ENCODE measurements around the gene HSPA4L.

The HSPA4L gene

GRCh38 chr4:127759228-127759820 is 22.8 kb upstream of the HSPA4L start:
- TF ChIP-seq RARB (CRISPR knock-in tag; IDR thresholded peaks at IDR 0.05) (no peak), PPARA (CRISPR knock-in tag; IDR thresholded peaks at IDR 0.05; ENCODE audit: borderline replicate concordance) (no peak), SNAI2 (CRISPR knock-in tag; IDR thresholded peaks at IDR 0.05) (no peak), GLIS3 (CRISPR knock-in tag; IDR thresholded peaks at IDR 0.05) (no peak), TOX (CRISPR knock-in tag; IDR thresholded peaks at IDR 0.05; ENCODE audit: borderline replicate concordance) (no peak)
- no peak for ATAC-seq

GRCh38 chr4:127759893-127760292 is 22.2 kb upstream of the HSPA4L start:
- no peak for TF ChIP-seq RARB (CRISPR knock-in tag; IDR thresholded peaks at IDR 0.05)
- TF ChIP-seq PPARA (CRISPR knock-in tag; IDR thresholded peaks at IDR 0.05; ENCODE audit: borderline replicate concordance), result no peak
- no peak for TF ChIP-seq OSR1 (CRISPR knock-in tag; IDR thresholded peaks at IDR 0.05)
- no peak for TF ChIP-seq CSDC2 (CRISPR knock-in tag; IDR thresholded peaks at IDR 0.05)
- no peak for TF ChIP-seq SNAI2 (CRISPR knock-in tag; IDR thresholded peaks at IDR 0.05)
- TF ChIP-seq CREB5 (CRISPR knock-in tag; IDR thresholded peaks at IDR 0.05; ENCODE audit: low read depth), result no peak
- TF ChIP-seq ESRRG (CRISPR knock-in tag; IDR thresholded peaks at IDR 0.05), result no peak
- ATAC-seq, result no peak

- ATAC-seq, result no peak
- peak; percentile 64 for TF ChIP-seq TCF4 (CRISPR knock-in tag; IDR thresholded peaks at IDR 0.05; ENCODE audit: borderline replicate concordance)
- TF ChIP-seq PPARA (CRISPR knock-in tag; IDR thresholded peaks at IDR 0.05; ENCODE audit: borderline replicate concordance), result no peak
- TF ChIP-seq RARB (CRISPR knock-in tag; IDR thresholded peaks at IDR 0.05), result no peak
- peak; percentile 94 for TF ChIP-seq CREB5 (CRISPR knock-in tag; IDR thresholded peaks at IDR 0.05; ENCODE audit: low read depth)
- TF ChIP-seq ISL1 (CRISPR knock-in tag; IDR thresholded peaks at IDR 0.05), result peak; percentile 85
- no peak for TF ChIP-seq ZFP3 (CRISPR knock-in tag; IDR thresholded peaks at IDR 0.05)
- no peak for TF ChIP-seq ZNF565 (CRISPR knock-in tag; conservative IDR thresholded peaks at IDR 0.05; ENCODE audit: low read depth)
- 0 out of 2 replicates have a peak, but pooled peaks have one; percentile 35 for TF ChIP-seq PATZ1 (CRISPR knock-in tag; IDR thresholded peaks at IDR 0.05; ENCODE audit: borderline replicate concordance)
- TF ChIP-seq BACH2 (CRISPR knock-in tag; IDR thresholded peaks at IDR 0.05; ENCODE audit: borderline replicate concordance), result no peak
- no peak for TF ChIP-seq CSDC2 (CRISPR knock-in tag; IDR thresholded peaks at IDR 0.05)
- no peak for TF ChIP-seq POU6F1 (CRISPR knock-in tag; IDR thresholded peaks at IDR 0.05; ENCODE audit: borderline replicate concordance, low read depth)
- no peak for TF ChIP-seq GLIS3 (CRISPR knock-in tag; IDR thresholded peaks at IDR 0.05)
- TF ChIP-seq TSHZ2 (CRISPR knock-in tag; IDR thresholded peaks at IDR 0.05), result peak; percentile 83; the same call in 1 of the 2 replicates
- no peak for TF ChIP-seq TOX (CRISPR knock-in tag; IDR thresholded peaks at IDR 0.05; ENCODE audit: borderline replicate concordance)
- 0 out of 2 replicates have a peak, but pooled peaks have one; percentile 28 for TF ChIP-seq ZNF8 (CRISPR knock-in tag; IDR thresholded peaks at IDR 0.05)
- peak; percentile 38; the same call in 1 of the 2 replicates for TF ChIP-seq CSRNP3 (CRISPR knock-in tag; IDR thresholded peaks at IDR 0.05)
- 0 out of 2 replicates have a peak, but pooled peaks have one; percentile 12 for TF ChIP-seq ZNF70 (CRISPR knock-in tag; IDR thresholded peaks at IDR 0.05)
- no peak for TF ChIP-seq ESRRG (CRISPR knock-in tag; IDR thresholded peaks at IDR 0.05)
- TF ChIP-seq ARNTL (CRISPR knock-in tag; IDR thresholded peaks at IDR 0.05; ENCODE audit: borderline replicate concordance, low read depth), result no peak
- TF ChIP-seq OSR1 (CRISPR knock-in tag; IDR thresholded peaks at IDR 0.05), result no peak
- no peak for TF ChIP-seq SNAI2 (CRISPR knock-in tag; IDR thresholded peaks at IDR 0.05)
- no peak for TF ChIP-seq ZFP30 (CRISPR knock-in tag; IDR thresholded peaks at IDR 0.05)
- no peak for TF ChIP-seq ZC3H10 (CRISPR knock-in tag; IDR thresholded peaks at IDR 0.05)
Observed at GRCh38 chr4:127771535-127772275, 10.4 kb upstream of the HSPA4L start.

Measured in SK-N-SH treated with all-trans-retinoic acid at 6 μM for 48 hours (cell line).